ENCODE measurements around the gene EIF4A3. TPM values are rescaled to one million over a fixed set of nuclear protein-coding genes. Genes with fewer than 3 reads are reported as not detected.
"Not testable (repeated sequence)": the region's sequence is repeated elsewhere in the genome, so short reads cannot be mapped to it uniquely, and the experiment has no call there.

Gene EIF4A3
- total RNA-seq, 1 donor from 2014 or later = 83.6 TPM

- H3K27ac Mint-ChIP-seq = no peak overlapping the region
- no peak overlapping the region for H3K4me3 Mint-ChIP-seq (ENCODE audit: low read depth)
- no peak for DNase-seq (ENCODE audit: low spot score, unreplicated experiment)
- H3K36me3 Mint-ChIP-seq (ENCODE audit: insufficient read depth) = no peaks in the 10 kb centered on the region
- H3K4me1 Mint-ChIP-seq (ENCODE audit: low read depth) = peaks cover 2% of the 10 kb centered on the region
- H3K9me3 Mint-ChIP-seq (ENCODE audit: low read depth) = no peaks in the 10 kb centered on the region
- no peaks in the 10 kb centered on the region for H3K27me3 Mint-ChIP-seq
- no peak for TF ChIP-seq CTCF (IDR thresholded peaks at IDR 0.05; ENCODE audit: unreplicated experiment)
These were observed 51.0 kb downstream of the EIF4A3 start for GRCh38 chr17:80095844-80096475.

GRCh38 chr17:80095038-80095843, 51.7 kb downstream of the EIF4A3 start:
- Mint-ChIP-seq H3K4me3 (ENCODE audit: low read depth) (no peak overlapping the region), H3K36me3 (ENCODE audit: insufficient read depth) (peaks cover 3% of the 10 kb centered on the region), H3K9me3 (ENCODE audit: low read depth) (no peaks in the 10 kb centered on the region), H3K27ac (no peak overlapping the region), H3K4me1 (ENCODE audit: low read depth) (no peaks in the 10 kb centered on the region), H3K27me3 (no peaks in the 10 kb centered on the region)
- no peak for TF ChIP-seq CTCF (IDR thresholded peaks at IDR 0.05; ENCODE audit: unreplicated experiment)
- DNase-seq (ENCODE audit: low spot score, unreplicated experiment) = no peak

- Mint-ChIP-seq H3K27me3 (no peaks in the 10 kb centered on the region), H3K36me3 (ENCODE audit: insufficient read depth) (peaks cover 3% of the 10 kb centered on the region), H3K9me3 (ENCODE audit: low read depth) (no peaks in the 10 kb centered on the region), H3K27ac (no peak overlapping the region), H3K4me1 (ENCODE audit: low read depth) (no peaks in the 10 kb centered on the region), H3K4me3 (ENCODE audit: low read depth) (no peak overlapping the region)
- DNase-seq (ENCODE audit: low spot score, unreplicated experiment) = no peak
- TF ChIP-seq CTCF (IDR thresholded peaks at IDR 0.05; ENCODE audit: unreplicated experiment) = no peak
These were observed 54.0 kb downstream of the EIF4A3 start for GRCh38 chr17:80092959-80093358.

- no peak overlapping the region for H3K4me3 Mint-ChIP-seq (ENCODE audit: low read depth)
- H3K4me1 Mint-ChIP-seq (ENCODE audit: low read depth) = no peaks in the 10 kb centered on the region
- DNase-seq (ENCODE audit: low spot score, unreplicated experiment) = no peak
These were observed 55.6 kb downstream of the EIF4A3 start for GRCh38 chr17:80091376-80091775.

GRCh38 chr17:80090164-80090563, 56.8 kb downstream of the EIF4A3 start:
- H3K4me3 Mint-ChIP-seq (ENCODE audit: low read depth); H3K27ac Mint-ChIP-seq; H3K36me3 Mint-ChIP-seq (ENCODE audit: insufficient read depth); H3K9me3 Mint-ChIP-seq (ENCODE audit: low read depth); H3K27me3 Mint-ChIP-seq; DNase-seq (ENCODE audit: low spot score, unreplicated experiment); H3K4me1 Mint-ChIP-seq (ENCODE audit: low read depth): not testable (repeated sequence)

More at GRCh38 chr17:80091376-80091775, 55.6 kb downstream of the EIF4A3 start:
- no peaks in the 10 kb centered on the region for H3K27me3 Mint-ChIP-seq
- H3K27ac Mint-ChIP-seq = no peak overlapping the region
- no peaks in the 10 kb centered on the region for H3K9me3 Mint-ChIP-seq (ENCODE audit: low read depth)
- TF ChIP-seq CTCF (IDR thresholded peaks at IDR 0.05; ENCODE audit: unreplicated experiment) = no peak
- H3K36me3 Mint-ChIP-seq (ENCODE audit: insufficient read depth) = peaks cover 3% of the 10 kb centered on the region

Measured in progenitor cell of endocrine pancreas (in vitro differentiated cells).